ENCODE measurements around the gene FBXO45. TPM values are rescaled to one million over a fixed set of nuclear protein-coding genes. Genes with fewer than 3 reads are reported as not detected.
"Not testable (repeated sequence)": the region's sequence is repeated elsewhere in the genome, so short reads cannot be mapped to it uniquely, and the experiment has no call there.

FBXO45 gene
- polyA plus RNA-seq, 12 donors: 12.3 to 18.7 (median 15.7) TPM; not detected in 1

DNA sequence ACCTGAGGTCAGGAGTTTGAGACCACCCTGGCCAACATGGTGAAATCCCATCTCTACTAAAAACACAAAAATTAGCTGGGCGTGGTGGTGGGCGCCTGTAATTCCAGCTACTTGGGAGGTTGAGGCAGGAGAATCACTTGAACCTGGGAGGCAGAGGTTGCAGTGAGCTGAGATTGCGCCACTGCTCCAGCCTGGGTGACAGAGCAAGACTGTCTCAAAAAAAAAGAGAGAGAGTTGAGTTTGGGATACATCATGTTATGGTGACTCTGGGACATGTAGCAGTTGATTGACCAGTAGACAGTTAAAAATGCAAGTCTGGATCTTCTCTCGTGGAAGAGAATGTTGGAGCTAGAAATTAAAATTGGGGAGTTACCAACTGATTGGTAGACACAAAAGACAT is 69.5 kb downstream of the FBXO45 start:
- not testable (repeated sequence) for DNase-seq

Other genes with a start within 250 kb of the FBXO45 start
- gene TM4SF19, start 230.3 kb upstream of the FBXO45 start, polyA plus RNA-seq (ENCODE audit: insufficient read length in 12 of 12): under 1 TPM in 8 of 12 donors, not detected in 4; 0.10 to 0.52 (median 0.22) TPM
- gene UBXN7, start 136.2 kb upstream of the FBXO45 start, polyA plus RNA-seq (ENCODE audit: insufficient read length in 12 of 12): 10 to 100 TPM; 18.1 to 38.8 (median 22.0) TPM
- gene RNF168, start 64.9 kb upstream of the FBXO45 start, polyA plus RNA-seq (ENCODE audit: insufficient read length in 12 of 12): 10 to 100 TPM in 6 of 12 donors, 1 to 10 TPM in 5, not detected in 1; 8.2 to 14.0 (median 10.0) TPM
- 1 to 10 TPM in 9 of 12 donors, under 1 TPM in 1, not detected in 2; 0.79 to 5.3 (median 2.3) TPM for gene SMCO1, start 53.3 kb upstream of the FBXO45 start, polyA plus RNA-seq (ENCODE audit: insufficient read length in 12 of 12)
- gene WDR53, start 106 bp upstream of the FBXO45 start, polyA plus RNA-seq (ENCODE audit: insufficient read length in 12 of 12): 10 to 100 TPM in 8 of 12 donors, 1 to 10 TPM in 3, not detected in 1; 7.0 to 28.2 (median 11.9) TPM
- gene NRROS, start 71.0 kb downstream of the FBXO45 start, polyA plus RNA-seq (ENCODE audit: insufficient read length in 12 of 12): 1 to 10 TPM in 11 of 12 donors, not detected in 1; 3.8 to 6.3 (median 4.4) TPM
- 1 to 10 TPM in 11 of 12 donors, not detected in 1; 1.8 to 4.8 (median 2.2) TPM for gene CEP19, start 143.6 kb downstream of the FBXO45 start, polyA plus RNA-seq (ENCODE audit: insufficient read length in 12 of 12)
- 10 to 100 TPM in 11 of 12 donors, not detected in 1; 13.3 to 21.8 (median 19.6) TPM for gene PIGX, start 143.7 kb downstream of the FBXO45 start, polyA plus RNA-seq (ENCODE audit: insufficient read length in 12 of 12)
- 10 to 100 TPM in 11 of 12 donors, not detected in 1; 48.4 to 65.2 (median 55.9) TPM for gene PAK2, start 171.2 kb downstream of the FBXO45 start, polyA plus RNA-seq (ENCODE audit: insufficient read length in 12 of 12)

Measured in muscle of arm (tissue), 12 donors.